RKO (cell line): Measurements from ENCODE around the gene HLA-B.
A peak's percentile ranks its signal among the peaks of the same experiment; 100 is the strongest.

Source experiments
- DNase-seq: peaks from one replicate; pipeline ENCODE4 v3.0.0-alpha.2; 2016; ENCODE audit warnings: low spot score

HLA-B gene

DNA sequence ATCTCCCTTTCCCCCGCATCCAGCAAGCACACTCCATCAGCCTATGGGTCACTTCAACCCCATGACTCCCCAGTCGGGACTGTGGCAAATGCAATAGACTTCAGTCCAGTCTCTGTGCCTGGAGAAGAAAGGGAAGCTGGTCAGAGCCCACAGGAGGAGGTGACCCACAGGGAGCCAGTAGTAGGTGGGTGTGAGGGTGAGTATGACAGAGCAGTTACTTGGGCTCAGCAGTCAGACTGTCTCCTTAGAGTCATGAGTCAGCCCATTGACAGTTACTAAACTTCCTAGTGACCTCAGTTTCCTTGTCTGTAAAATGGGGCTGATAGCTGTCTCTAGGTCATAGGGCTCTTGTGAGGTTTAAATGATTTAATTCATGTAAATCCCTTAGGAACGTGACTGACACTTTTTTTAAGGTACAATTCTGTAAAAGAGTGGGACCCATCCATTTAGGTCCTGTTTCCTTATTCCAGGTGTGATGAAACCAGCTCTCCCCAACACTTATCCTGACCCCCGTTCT is 51.2 kb downstream of the HLA-B start:
- peak; percentile 21 for DNase-seq

DNA sequence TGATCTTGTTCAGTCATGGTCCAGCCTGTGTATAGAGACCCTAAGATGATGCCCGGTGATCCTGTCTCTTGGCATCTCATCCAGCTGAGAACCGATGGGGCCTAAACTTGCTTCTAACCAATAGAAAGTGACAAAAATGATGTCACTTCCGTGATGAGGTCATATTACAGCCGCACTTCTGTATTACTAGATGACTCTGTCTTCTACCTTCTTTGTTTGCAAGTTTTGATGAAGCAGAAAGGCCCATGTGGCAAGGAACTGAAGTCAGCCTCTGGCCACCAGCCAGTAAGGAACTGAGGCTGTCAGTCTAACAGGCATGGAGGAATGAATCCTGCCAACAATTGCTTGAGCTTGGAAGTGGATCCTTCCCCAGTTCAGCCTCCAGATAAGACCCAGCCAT is 52.3 kb downstream of the HLA-B start:
- DNase-seq = peak; percentile 61
